HL-60 (cell line): Measurements from ENCODE around the gene ALDH1L1.

ENCODE experiments used
- POLR2AphosphoS5 ChIP-seq: IDR thresholded peaks from 2 replicates; pipeline ENCODE4 v1.6.1; 2012; ENCODE audit warnings: low read depth
- TF ChIP-seq, protein P1 (sequence below): IDR thresholded peaks from one replicate; pipeline ENCODE4 v1.5.1; 2011; ENCODE audit warnings: low read length, control low read depth, inconsistent platforms; ENCODE audit not compliant: insufficient read depth

DNA sequence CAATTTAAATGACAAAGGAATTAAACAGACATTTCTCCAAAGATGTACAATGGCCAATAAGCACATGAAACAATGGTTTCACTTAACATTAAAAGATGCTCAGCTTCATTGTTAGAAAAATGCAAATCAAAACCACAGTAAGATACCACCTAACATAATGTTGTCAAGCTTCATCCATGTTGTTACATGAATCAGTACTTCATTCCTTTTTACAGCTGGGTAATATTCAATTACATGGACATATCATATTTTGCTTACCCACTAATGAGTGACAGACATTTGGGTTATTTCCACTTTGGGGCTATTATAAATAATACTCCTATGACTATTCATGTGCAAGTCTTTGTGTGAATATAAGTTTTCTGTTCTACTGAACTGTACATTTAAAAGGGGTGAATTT lies 104.2 kb downstream of the ALDH1L1 start:
- TF ChIP-seq POLR2AphosphoS5, result no peak
- TF ChIP-seq, protein P1, sequence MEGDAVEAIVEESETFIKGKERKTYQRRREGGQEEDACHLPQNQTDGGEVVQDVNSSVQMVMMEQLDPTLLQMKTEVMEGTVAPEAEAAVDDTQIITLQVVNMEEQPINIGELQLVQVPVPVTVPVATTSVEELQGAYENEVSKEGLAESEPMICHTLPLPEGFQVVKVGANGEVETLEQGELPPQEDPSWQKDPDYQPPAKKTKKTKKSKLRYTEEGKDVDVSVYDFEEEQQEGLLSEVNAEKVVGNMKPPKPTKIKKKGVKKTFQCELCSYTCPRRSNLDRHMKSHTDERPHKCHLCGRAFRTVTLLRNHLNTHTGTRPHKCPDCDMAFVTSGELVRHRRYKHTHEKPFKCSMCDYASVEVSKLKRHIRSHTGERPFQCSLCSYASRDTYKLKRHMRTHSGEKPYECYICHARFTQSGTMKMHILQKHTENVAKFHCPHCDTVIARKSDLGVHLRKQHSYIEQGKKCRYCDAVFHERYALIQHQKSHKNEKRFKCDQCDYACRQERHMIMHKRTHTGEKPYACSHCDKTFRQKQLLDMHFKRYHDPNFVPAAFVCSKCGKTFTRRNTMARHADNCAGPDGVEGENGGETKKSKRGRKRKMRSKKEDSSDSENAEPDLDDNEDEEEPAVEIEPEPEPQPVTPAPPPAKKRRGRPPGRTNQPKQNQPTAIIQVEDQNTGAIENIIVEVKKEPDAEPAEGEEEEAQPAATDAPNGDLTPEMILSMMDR, result no peak
